GM21423 (cell line): ENCODE data around the gene IGSF9.

Source experiments
- ATAC-seq: cut with Tn5 transposase; IDR thresholded peaks from one replicate; pipeline ENCODE4 v1.9.1; 2021; ENCODE audit warnings: mild to moderate bottlenecking, moderate library complexity; ENCODE audit not compliant: unreplicated experiment

Gene IGSF9

DNA sequence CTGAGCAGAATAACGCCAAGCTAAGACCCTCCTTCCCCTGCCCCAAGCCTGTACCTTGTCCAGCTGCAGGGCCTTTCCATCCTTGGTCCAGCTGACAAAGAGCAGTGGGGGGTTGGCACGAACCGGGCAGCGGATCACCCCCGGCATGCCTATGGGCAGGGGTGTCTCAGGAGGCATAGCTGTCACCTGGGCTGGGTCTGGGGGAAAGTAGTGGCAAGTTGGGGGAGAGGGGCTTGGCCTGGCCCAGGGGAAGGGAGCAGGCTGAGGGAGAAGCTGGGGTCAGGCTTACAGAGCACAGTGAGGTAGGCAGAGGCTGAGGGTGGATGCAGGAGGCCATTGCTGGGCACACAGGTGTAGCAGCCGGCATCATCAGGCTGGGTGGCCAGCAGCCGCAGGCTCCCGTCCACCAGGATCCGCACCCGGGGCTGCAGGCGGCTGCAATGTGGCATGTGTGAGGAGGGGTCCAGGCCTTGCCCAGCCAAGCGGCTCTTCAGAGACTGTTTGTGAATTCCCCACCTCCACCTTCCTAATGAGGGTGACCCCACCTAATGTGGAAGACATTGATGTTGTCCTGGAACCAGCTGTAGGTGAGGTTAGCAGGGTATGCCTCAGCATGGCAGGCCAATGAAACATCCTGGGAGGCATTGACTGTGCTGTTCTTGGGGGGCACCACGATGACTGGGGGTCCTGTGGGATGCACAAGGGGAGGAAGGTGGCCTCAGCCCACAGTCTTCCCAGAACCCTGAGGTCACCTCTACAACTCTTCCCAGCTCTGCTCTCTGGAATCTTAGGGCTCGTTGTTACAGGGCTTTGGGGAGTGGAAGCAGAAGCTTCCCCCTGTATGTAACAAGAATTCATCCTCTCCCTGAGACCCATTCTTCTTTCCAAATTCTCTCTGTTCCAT, 11.0 kb downstream of the IGSF9 start:
- no peak for ATAC-seq

DNA sequence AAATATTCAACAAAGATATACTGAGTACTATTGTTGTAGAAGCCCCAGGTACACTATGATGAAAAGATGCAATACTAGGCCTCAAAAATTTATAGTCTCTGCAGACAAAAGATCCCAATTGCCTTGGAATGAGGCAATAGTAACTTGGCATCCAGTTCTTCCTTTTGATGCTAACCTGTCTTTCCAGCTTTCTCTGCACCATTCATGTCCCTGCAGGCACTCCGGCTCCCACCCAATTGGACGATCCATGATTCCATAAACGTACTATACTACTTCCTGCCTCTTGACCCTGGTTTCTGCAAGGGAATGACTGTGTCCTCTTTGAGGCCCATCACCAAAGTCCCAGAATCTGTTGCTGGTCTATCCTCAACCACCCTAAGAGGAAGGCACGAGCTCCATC, 12.1 kb downstream of the IGSF9 start:
- no peak for ATAC-seq

DNA sequence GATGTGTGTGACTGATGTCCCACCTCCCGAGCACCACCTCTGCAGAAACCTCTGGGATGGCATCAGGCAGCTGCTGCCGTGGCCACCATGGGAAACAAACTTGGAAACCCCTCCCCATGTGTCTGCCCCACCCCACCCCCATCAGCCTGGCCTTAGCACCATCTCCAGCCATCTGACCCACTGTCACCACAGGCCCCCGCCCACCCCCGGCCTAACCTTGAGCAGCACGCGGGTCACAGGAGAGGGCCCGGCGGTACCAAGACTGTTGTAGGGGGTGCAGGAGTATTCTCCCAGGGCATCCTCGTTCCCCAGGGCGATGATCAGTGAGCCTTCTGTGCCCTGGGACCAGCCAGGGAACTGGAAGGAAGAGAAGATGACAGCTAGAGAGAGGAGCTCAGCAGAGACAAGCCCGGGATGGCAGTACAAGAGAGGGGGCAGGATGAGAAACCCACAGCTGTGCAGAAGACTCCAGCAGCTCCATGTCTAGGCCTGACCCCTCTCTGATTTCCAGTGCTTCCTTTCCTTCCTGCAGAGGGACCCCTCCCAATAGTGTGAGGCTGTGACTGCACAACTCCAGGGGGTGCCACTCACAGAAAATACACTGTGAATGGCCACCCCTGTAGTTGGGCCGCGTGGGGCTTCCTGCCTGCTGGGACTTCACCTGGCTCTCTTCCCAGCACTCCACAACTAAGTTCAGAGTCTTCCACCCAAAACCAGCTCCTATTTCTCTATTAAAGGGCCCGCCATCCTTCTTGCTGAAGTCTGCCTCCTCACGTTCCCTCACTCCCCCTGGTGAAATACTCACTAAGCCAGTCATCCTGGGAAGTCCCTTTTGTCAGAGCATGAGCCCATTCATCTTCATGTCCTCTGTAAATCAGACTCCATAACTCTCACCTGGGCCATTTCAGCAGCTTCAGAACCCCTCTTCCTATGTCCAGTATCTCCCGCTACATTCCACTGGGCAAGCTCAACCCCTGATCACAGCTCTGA, 12.8 kb downstream of the IGSF9 start:
- no peak for ATAC-seq

DNA sequence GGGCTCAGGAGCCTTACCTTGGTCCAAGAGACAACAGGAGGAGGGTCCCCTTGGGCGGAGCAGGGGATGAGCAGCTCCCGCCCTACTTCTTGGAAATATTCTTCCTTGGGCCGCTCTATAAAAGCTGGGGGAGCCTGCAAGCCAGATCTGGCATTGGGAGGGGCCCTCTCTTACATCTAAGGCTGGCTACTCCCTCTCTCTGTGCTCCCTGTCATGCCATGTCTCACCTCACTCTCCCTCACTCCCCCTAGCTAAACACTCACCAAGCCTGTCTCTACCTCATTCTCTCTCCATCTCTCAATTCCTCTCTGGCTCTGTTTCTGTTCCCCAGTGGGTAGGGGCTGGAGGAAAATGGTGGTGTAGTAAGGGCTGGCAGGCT, 13.6 kb downstream of the IGSF9 start:
- ATAC-seq: no peak

DNA sequence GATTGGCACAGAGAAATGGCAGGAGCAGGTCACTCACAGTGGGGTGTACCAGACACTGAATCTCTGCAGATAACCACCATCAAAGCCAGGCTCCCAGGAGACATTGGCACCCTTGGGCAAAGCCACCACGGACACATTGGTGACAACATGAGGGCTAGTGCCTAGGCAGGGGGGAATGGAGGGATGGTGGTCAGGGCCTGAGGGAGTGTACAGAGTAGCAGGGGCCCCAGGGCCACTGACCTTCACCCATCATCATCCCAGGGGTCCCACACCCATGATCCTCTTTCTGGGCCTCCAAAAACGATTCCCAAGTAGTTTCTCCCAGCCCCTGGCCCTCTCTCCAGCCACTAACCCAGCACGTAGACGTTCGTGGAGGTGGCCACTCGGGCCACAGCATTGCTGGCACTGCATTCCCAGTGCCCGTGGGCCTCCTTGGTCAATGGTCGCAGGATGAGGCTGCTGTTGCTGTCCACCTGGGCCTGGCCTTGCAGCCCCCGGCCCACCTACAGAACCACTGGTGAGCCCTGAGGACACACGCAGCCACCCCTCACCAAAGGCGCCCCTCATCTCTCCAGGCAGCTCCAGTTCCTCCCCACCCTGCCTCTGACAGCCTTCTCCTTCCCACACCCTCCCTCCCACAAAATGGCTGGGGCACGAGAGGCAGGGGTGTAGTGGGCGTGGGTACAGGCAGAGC, 14.2 kb downstream of the IGSF9 start:
- ATAC-seq: no peak

DNA sequence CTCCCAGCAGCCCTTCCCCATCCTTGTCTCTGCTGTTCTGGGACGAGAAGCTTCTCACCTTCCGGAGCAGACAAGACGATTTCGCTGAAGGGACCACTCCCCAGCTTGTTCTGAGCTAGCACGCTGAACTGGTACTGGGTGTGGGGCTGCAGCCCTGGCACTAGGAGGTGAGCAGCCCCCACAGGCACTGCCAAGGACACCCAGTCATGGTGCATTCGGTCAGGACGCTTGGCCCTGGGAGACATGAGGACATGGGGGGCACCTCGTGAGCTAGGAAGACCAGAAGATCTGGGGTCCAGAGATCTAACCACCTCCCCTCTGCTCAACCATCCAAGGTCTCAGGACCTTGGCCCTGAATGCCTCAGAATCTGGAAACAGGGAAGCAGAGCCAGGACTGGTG, 14.8 kb downstream of the IGSF9 start:
- no peak for ATAC-seq

DNA sequence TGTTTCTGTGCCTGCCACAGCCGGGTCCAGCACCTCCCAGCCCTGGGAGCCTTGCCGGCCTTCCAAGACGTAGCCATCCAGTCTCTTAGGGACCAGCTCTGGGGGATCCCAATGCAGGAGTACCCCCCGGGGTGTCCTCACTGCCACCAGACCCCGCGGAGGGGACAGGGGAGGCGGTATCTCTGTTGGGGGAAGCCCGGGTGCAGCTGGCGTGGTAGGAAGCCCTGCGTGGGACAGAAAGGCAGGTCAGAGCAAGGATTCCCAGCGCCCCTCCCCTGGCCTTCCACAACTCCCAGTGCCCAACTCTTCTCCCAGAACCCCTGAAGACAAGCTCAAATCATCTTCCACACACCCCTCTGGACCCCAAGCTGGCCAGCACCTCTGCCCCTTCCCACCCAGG, 15.2 kb downstream of the IGSF9 start:
- no peak for ATAC-seq

DNA sequence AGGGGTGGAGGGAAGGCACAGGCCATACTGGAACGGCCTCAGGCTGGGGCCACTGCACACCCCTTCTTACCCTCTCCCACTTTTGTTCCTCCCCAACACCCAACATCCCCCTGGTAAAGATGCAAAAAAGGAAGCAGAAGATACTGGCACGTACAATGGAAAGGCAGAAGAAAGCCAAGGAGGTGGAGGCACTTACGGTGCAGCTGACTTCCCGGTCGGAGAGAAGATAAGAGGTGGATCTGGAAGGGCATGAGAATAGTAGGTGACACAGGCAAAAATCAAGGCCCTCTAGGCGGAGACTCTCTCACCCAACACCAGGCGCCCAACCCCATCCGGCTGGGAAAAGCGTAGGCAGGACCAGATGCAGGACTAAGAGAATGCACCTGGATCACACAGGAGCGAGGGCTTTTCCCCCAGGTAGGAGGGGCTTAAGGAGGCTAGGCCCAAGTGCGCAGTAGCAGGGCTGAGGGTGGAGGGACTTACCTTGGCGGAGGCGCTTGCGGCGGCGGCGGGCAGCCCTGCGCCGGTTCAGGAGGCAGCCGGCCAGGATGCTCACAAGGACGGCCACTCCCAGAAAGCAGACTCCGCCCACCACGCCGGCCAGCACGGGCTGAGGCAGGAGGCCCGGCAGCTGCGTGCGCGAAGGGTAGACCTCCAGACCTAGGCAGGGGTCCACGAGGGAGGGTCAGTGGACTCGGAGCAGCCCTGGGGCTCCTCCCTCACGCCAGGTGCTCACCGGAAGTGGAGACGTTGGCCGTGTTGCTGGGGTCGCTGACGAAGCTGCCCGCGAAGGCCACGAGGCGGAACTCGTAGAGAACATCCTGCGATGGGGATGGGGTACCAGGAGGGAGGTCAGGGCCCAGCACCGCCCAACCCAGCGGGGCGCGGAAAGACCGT, 16.0 kb downstream of the IGSF9 start:
- ATAC-seq: no peak

DNA sequence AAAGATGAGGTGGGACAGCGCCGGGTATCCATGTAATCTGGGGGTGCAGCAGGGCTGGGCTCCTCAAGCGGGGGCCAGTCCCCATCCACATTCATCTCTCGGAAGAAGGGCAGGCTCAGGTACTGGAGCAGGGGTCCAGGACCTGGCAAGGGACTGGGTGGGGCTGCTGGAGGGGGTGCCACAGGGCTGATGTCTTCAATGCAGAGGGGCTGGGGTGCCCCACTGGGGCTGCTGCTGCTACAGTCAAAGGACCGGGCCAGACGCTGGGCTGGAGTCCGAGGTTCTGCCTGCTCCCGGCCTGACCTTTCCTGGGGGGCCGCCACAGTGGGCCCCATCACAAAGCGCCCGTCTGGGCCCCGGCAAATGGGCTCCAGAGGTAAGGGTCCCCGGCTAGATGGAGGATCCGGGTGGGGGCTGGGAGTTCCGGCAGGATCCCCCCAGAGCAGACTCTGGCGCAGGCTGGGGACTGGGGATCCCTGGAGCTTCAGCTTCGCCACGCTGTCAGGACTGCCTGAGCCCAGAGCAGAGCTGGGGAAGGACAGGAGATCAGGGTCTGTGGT, 16.8 kb downstream of the IGSF9 start:
- no peak for ATAC-seq

DNA sequence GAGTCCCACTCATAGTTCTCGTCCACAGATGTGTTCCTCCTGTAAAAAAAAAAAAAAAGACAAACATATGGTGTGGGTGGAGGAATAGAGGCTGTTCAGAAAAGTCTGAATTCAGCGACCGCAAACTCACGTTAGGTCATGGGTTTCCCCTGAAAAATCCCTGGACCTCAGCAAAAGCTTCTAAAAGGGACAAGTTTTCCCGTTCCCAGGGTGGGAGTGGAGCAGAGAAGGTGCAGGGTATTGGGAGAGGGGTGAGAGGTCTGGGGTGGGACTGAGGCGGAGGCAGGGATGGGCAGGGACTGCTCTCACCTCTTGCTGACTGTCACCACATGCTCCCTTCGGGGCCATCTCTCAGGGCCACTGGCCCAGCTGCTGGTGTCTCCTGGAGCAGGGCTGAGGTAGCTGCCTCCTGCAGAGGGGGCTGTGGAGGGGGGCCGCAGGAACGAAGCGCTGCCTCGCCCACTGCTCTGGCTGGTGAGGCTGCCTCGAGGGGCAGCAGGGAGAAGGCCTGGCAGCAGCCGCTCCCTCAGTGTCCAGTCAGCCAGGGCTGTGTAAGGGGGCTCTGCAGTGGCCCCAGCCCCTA, 17.5 kb downstream of the IGSF9 start:
- ATAC-seq: no peak

DNA sequence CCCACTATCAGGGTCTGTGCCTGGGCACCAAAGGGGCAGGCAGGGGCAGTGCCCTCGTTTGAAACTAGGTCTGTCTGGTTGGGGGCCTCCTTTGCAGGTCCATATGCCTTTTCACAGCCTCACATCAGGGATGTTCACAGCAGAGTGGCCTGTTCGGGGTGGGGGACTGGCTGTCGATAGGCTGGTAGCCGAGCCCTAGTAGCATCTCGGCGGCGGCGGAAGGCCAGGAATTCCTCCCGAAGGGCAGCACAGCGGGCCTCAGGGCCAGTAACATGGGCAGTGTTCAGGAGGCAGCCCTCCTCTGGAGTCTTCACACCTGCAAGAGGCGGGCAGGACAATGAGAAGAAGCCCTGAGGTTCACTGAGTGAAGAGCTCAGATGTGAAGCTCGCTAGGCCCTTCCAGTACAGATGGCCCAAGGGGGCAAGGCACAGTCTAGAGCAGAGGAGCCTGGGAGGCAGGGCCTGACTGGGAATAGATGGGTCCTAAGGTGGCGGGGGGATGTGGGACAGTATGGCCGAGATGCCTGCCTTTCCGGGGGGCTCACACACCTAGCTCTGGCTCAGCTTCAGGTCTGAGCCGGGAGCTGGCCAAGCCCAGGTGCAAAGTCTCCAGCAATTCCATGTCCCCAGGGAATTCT, 18.1 kb downstream of the IGSF9 start:
- no peak for ATAC-seq

DNA sequence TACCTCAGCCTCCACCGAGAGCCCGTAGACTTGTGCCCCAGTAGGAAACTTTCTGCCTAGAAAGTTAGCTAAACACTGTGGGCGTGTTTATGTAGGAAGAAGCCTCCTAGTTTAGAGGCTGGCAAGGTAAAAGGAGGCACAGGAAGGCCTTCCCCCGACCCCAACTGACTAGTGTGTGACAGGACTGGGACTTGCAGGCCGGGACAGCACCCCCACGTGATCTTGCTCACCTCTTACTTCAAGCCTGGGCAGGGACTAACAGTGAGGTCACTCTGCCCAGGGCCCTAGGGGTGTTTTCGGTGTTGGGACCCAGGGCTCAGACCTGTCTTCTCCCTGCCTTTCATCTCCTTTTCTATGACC, 19.7 kb downstream of the IGSF9 start:
- ATAC-seq: peak; percentile 2

DNA sequence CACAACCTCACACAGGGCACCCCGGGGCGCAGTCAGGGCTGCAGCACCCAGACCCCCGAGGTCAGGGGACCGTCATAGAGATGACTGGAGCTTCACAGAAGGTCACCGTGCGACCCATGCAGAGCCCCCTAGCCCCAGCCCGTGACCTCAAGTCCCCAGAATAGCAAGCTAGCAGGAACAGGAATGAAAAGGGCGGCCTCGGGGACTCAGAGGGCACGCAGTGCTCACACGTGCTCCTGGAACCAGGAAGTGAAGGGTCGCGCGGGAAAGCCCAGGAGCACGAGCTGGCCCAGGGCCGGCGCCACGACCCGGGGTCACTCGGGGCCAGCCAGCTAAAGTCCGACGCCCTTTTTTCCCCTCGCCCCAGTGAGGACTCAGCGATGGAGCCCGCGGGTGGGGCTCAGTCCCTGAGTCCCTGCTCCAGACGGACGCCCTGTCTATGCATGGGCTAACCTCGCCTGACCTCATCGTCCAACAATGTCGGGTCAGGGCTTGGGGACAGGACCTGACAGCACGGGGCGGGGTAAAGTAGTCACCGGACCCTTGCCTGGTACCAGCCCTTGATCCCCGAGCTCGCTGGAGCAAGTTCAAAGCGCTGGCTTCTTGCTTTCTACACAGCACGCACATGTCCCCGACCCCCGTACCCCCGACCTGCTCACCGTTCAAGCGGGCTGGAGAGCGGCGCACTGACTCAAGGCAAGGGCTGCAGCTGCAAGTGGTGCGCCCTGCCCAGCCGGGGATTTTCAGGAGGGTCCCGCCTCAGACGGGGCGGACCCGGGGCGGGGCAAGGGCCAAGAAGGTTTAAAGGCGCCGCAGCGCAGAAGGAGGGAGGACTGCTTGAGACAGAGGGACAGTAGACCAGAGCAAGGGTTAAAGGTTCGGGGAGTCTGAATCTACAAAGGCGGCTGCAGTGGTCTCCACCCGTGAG, 20.4 kb downstream of the IGSF9 start, which contains the start of gene TAGLN2:
Gene TAGLN2 (minus strand): TSS at position 717 of the 928 bp plus-strand sequence. CDS start 4,998 bp downstream, outside the sequence.
- peak; percentile 56 for ATAC-seq

DNA sequence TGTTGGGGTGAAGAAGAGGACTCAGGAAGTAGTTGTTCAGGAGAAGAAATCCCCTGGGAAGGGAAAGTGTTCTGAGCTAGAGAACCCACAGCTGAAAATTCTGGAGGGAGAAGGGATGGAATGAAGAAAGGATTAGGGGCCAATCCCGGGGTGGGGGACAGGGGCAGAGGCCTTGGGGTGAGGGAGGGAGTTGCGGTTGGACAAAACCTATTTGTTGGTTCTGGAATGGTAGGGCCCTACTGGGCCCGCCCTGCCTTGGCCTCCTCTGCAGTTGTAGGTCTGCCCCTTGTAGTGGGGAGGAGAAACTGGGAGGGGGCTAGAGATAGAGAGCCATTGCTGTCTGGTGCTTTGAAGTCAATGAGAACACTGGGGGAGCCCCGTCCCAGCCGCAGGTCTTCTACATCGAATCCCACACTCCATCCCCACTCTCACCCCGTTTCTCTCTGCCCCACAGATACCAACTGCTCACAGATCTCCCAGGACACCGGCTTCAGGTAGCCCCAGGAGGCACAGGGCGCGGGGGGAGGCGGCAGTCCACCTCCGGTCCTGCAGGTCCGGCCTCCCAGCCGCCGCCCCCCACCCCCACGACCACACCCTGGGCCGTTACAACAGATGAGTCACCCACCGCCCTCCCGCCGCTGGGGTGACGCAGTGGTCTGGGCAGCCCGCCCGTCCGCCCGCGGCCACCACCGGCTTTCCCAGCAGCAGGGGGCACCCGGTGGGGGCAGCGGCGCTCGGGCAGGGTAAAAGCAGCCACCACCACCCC, 21.2 kb downstream of the IGSF9 start:
- no peak for ATAC-seq

DNA sequence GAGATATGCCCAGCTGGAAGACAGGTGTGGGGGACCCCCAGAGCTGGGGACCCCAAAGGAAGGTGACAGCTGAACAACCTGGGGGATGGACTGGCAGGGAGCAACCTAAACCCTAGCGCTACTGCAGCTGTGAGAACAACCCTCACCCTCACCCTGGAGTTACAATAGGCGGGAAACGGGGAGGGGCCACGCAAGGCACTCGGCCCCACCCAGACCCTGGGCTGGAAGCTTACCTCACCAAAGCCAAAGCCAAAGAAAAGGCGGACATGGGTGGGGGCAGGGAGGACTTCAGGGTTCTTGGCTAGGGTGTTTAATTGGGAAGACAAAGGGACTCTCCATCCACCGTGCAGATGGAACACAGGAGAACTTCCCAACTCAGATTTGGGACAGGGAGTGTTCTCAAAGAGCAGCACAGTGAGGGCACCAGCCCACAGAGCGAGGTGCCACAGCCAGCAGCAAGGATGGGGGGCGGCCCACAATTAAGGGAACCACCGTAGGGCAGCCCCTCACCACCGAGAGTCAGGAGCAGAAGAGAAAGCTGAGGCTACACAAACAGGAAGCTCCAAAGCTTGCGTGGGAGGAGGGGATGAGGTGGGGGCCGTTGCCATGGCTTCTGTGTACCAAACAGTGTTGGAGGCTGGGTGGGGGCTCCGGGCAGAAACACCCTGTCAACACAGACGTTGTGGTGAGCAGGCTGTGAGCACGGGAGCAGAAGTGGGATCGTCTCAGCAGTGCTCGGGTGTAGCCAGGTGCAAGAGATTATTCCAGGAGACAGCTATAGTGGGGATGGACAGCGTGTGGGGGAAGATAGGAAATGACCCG, 22.0 kb downstream of the IGSF9 start:
- peak; percentile 28 for ATAC-seq

DNA sequence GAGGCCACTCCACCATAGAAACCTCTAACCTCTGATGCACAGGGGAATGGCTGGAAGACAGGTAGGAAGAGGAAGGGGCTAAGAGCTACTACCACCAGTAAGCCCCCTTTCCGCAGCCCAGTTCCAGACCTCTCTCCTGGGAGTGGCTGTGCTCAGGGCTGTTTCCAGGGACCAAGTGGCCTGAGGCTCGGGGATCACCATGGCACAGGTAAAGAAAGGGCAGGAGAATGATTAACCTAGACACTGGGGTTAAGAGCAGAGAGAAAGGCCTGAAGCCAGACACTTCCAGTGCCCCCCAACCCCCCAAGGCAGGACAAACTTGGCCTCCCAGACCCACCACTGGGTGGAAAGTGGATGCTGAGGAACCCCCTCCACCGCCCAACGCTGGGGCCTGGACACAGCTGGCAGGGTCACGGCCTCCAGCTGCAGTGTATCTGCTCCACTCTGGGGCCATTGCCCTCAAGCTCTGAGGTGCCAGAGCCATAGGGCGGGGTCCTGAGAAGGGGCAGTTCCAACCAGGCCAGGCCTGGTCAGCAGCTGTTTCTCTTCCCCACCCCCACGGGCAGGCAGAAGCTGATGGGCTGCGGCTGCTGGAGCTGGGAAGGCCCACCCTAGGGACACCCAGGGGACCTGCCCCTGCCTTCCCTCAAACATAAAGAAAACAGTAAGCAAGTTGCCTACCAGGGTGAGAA, 22.8 kb downstream of the IGSF9 start:
- ATAC-seq: no peak
